DMS 273 (cell line): Measurements from ENCODE around the gene R3HDM4.

Experiments used
- DNase-seq: peaks from one replicate; lab custom pipeline; 2025; ENCODE audit not compliant: unreplicated experiment; lab: John Stamatoyannopoulos, UW

Gene R3HDM4

GRCh38 chr19:947707-948539 lies 34.9 kb upstream of the R3HDM4 start:
- DNase-seq, result no peak

DNA sequence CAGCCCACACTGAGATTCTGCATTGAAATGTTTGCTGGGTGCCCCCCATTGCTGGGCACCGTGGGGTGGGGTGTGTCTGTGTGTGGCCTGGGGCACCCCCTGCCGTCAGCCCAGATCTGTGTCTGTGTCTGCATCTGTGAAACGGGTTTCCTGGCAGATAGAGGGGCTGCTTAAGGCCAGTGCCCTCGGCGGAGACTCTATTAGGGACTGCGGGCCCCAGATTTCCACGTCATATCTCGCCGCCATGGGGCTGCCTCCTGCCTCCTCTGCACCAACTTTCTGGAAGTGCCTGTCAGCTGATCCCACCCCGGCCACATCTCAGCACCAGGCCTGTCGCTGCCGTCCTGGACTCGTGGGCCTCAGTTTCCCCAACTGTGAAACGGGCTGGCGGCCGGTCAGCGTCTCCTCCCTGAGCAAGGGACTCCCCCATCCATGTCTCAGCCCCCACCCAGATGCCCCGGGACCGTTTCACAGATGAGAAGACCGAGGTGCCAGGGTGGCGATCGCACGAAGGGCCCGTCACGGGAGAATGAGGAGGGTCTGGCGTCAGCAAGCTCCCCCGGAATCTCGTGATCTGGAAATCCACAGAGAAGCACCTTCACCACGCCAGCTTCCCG lies 34.2 kb upstream of the R3HDM4 start:
- DNase-seq, result no peak

DNA sequence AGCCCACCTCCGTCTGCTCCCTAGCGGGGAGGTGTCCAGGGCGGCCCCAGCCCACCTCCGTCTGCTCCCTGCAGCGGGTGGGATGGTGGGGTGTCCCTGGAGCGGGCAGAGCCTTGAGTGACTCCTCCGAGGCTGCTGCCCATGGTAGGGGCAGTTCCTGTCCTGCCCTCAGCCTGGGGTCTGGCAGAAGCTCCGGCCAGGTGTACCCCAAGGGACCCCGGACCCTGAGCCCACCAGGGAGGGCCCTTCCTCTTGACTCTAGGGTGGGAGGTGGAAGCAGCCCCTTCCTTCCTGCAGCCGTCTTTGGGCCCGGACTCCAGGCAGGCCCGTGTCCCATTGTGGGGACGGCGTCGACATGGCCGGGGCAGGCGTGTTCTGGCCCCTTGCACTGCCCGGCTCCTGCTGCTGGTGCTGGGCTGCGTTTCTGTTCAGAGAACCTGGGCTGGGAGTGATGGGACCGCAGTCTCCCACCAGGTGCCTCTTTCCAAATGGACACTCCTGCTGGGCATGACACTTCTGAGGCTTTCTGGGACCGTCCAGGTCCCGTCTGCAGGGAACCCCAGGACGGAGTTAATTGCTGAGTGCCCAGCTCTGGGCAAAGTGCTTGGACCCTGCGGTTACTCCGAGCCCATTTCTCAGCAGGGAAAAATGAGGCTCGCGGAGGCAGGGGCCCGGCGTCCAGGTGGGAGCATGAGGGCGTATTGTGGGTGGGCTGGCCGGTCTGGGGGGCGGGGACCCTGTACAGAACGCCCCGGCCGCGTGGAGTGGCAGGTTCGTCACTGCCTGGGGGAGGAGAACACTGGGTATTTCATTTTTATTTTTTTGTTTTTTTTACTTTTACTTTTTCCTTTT lies 32.6 kb upstream of the R3HDM4 start:
- DNase-seq, result no peak

DNA sequence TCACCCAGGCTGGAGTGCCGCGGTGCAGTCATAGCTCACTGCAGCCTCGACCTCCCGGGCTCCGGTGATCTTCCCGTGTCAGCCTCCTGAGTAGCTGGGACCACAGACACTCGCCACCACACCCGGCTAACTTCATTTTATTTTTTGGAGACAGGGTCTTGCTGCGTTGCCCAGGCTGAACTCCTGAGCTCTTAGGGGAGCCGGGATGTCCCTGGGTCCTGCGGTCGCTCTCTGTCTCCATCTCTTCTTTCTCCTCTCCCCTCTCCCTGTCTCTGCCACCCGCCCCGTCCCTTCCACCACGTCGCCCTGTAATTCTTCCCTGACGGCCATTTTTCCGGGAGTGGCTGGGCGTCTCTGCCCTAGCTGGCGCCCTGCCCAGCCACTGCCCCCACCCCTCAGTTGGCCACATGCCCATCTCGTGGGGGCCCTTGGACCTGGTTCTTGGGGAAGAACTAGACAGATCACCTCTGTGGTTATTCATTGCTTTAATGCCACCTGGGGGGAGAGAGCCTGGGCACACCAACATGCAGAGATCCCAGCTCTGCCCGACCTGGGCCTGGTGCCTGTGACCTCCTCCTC lies 31.7 kb upstream of the R3HDM4 start:
- peak; percentile 48 for DNase-seq

DNA sequence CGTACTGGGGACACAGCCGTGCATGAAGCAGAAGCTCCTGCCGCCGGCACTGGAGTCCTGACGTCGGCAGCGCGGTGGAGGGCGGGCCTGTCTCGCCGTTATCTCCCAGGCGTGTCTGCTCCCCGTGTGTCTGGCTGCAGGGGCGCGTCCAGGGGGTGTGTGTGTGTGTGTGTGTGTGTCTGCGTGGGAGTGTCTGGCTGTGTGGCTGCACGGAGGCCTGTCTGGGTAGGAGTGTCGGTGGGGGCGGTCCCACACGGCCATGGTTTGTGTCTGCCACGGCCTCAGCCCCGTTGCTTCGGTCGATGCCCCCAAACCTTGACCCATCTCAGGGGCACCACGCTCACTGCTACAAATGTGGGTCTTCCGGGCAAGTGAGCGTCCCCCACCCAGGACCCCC lies 31.1 kb upstream of the R3HDM4 start:
- no peak for DNase-seq

DNA sequence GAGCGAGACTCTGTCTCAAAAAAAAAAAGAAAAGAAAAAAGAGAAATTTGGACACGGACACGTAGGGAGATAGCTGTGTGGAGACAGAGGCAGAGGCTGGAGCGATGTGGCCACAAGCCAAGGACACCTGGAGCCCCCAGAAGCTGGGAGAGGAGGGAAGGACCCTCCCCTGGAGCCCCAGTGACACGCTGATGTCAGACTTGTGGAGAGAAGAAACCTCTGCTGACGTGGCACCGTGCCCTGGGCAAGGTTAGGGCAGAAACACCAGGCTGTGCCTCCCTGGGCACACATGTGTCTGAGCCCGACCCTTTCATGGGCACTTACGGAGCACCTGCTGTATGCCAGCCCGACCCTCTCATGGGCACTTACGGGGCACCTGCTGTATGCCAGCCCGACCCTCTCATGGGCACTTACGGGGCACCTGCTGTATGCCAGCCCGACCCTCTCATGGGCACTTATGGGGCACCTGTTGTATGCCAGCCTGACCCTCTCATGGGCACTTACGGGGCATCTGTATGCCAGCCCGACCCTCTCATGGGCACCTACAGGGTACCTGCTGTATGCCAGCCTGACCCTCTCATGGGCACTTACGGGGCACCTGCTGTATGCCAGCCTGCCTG lies 30.6 kb upstream of the R3HDM4 start:
- no peak for DNase-seq

DNA sequence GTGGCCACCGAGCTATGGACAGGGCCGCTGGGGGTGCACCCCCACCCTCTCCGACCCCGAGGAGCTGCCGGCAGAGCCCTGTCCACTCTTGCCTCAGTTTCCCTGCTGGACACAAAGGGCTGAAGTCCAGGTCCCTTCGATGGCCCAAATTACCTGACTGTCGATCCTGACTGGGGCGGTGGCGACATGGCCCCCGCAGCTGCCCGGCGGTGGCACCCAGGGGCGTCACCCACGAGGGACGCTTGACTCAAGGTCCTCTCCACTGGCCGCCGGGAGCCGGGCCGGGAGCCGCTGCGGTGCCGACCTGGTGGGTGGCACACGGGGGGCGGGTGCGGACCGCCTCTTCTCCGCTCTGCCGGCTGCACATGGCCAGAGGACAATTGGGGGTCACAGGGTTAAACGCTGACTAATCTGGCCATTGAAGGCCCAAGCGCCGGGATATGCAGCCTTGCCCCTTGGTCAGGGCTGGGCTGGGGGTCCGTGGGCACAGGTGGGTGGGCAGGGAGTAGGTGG lies 29.2 kb upstream of the R3HDM4 start:
- DNase-seq, result no peak

GRCh38 chr19:941292-942132 lies 28.5 kb upstream of the R3HDM4 start:
- no peak for DNase-seq

- peak; percentile 94 for DNase-seq
These were observed 27.7 kb upstream of the R3HDM4 start for GRCh38 chr19:940591-941291.

DNA sequence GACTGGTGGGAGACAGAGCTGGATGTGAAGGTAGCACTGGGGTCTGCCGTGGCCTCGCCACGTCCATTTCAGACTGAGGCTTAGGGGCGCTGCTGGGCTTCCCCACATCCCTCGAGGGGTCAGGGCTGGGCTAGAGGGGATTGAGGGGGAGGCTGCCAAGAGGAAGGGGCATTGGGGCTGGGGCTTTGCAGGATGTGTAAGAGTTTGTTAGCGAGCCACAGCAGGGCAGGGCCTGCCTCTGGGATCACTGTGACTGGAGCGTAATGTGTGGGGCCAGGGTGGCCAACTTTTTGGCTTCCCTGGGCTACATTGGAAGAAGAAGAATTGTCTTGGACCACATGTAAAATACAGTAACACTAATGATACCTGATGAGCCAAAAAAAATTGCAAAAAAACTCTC lies 26.9 kb upstream of the R3HDM4 start:
- no peak for DNase-seq

- DNase-seq, result no peak
These were observed 26.4 kb upstream of the R3HDM4 start for GRCh38 chr19:939439-939838.

GRCh38 chr19:938233-938923 lies 25.4 kb upstream of the R3HDM4 start:
- DNase-seq, result no peak

- DNase-seq, result no peak
These were observed 24.3 kb upstream of the R3HDM4 start for GRCh38 chr19:937259-937694.

GRCh38 chr19:936175-936546 lies 23.1 kb upstream of the R3HDM4 start:
- no peak for DNase-seq

DNA sequence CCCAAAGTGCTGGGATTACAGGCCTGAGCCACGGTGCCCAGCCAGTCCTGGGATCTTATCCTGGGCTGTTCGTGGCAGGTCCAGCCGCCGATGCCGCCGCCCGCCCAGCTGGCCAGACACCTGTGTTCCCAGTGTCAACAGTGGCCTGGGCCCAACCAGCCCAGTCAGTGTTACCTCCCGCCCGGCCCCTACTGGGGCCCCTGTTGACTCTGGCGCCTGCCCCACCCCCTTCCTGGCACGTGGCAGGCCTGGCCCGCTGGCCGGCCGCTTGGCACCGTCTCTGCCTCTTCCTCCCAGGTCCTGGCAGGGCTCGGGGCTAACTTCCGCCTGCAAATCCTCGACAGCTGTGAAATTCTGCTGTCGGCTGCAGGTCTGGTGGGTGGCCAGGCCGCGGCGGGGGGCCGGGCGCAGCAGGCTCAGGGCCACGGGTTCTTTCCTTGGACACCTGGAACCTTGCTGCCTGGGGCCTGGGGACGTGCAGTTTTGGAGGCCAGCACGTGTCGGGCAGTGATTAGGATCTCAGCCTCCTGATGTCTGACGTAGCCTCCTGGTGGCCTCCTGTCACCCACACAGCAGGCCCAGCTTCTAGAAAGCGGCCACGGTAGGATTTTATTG lies 22.0 kb upstream of the R3HDM4 start:
- DNase-seq, result peak; percentile 97

- no peak for DNase-seq
These were observed 21.3 kb upstream of the R3HDM4 start for GRCh38 chr19:934197-934840.

DNA sequence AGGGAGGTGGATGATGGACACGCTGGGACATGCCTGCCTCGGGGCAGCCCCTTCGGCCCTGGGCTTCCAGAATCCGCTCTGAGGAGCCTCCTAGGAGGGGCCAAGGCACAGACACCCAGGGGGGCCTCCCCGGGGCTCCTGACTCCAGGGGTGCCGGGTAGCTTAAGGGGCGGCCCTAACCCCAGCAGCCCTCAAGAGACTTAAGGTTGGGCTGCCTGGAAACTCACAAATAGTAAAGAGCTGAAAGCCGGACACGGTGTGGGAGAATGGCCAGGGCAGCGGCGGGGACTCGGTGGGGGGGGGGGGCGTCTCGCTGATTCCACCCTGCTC lies 20.5 kb upstream of the R3HDM4 start:
- DNase-seq, result no peak
